ENCODE results near the gene CD7.

- TF ChIP-seq CTCF (IDR thresholded peaks at IDR 0.05): no peak
- no peak for TF ChIP-seq POLR2A (IDR thresholded peaks at IDR 0.05)
- no peak for TF ChIP-seq POLR2AphosphoS5 (IDR thresholded peaks at IDR 0.05)
Measured at GRCh38 chr17:82316651-82317393, 586 bp downstream of the CD7 start.
